IMR-90 (cell line): ENCODE results near the gene MED23. TPM values are rescaled to one million over a fixed set of nuclear protein-coding genes. Genes with fewer than 3 reads are reported as not detected.

Experiments
- ATAC-seq: fragments of 200-7000 bp; cut with Tn5 transposase; 2 replicates; pipeline ENCODE4 v1.9.1; 2020; ENCODE audit warnings: low read depth, mild to moderate bottlenecking, moderate library complexity
- BruUV-seq: library from RNA; stranded (reverse); fragments of 400-500 nt; replicated peaks from 2 replicates; lab custom pipeline; 2021; lab: Mats Ljungman, UMichigan
- CTCF ChIA-PET: fragments of 300-600 bp; formaldehyde crosslinking; extraction: SDS; loops from one replicate; lab custom pipeline; 2021; ENCODE audit warnings: antibody characterized with exemption; lab: Yijun Ruan, JAX
- POLR2A ChIA-PET: fragments of 300-600 bp; sonication (Branson Sonifier 250); formaldehyde crosslinking; loops from one replicate; lab custom pipeline; 2022; ENCODE audit warnings: antibody characterized with exemption; ENCODE audit not compliant: unreplicated experiment; lab: Charles Lee
- DNase-seq: peaks from one replicate; pipeline ENCODE4 v3.0.0; 2013
- H2AFZ ChIP-seq: replicated peaks from 2 replicates; pipeline ENCODE3; 2013; ENCODE audit warnings: low read length, mild to moderate bottlenecking; ENCODE audit not compliant: poor library complexity
- H2AK5ac ChIP-seq: 2 replicates; pipeline ENCODE4 v1.6.1; 2013; ENCODE audit warnings: low read depth, low read length, inconsistent platforms
- H2AK9ac ChIP-seq: replicated peaks from 2 replicates; pipeline ENCODE3; 2013; ENCODE audit warnings: mild to moderate bottlenecking, low read depth, low read length, moderate library complexity; ENCODE audit not compliant: poor library complexity
- H2BK120ac ChIP-seq: 2 replicates; pipeline ENCODE4 v1.6.1; 2013; ENCODE audit warnings: low read depth, low read length, inconsistent platforms
- H2BK15ac ChIP-seq: 3 replicates; pipeline ENCODE4 v1.6.1; 2013; ENCODE audit warnings: low read depth, low read length, inconsistent platforms
- H2BK20ac ChIP-seq: 2 replicates; pipeline ENCODE4 v1.6.1; 2013; ENCODE audit warnings: low read depth, mild to moderate bottlenecking, inconsistent platforms, low read length, moderate library complexity
- H2BK5ac ChIP-seq: 2 replicates; pipeline ENCODE4 v1.6.1; 2013; ENCODE audit warnings: mild to moderate bottlenecking, low read depth, low read length, inconsistent platforms; ENCODE audit not compliant: poor library complexity, severe bottlenecking
- H3K14ac ChIP-seq: replicated peaks from 2 replicates; pipeline ENCODE4 v1.6.1; 2013; ENCODE audit warnings: low read depth, low read length, inconsistent platforms
- H3K18ac ChIP-seq: 2 replicates; pipeline ENCODE4 v1.6.1; 2013; ENCODE audit warnings: low read depth, low read length, control low read depth
- H3K23ac ChIP-seq: 2 replicates; pipeline ENCODE4 v1.6.1; 2013; ENCODE audit warnings: low read depth, low read length, inconsistent platforms
- H3K27ac ChIP-seq: 2 replicates; pipeline ENCODE4 v1.5.1; 2013; ENCODE audit warnings: mild to moderate bottlenecking, control low read depth, low read length; ENCODE audit not compliant: insufficient read depth
- H3K27me3 ChIP-seq: 2 replicates; pipeline ENCODE4 v1.6.1; 2013; ENCODE audit warnings: low read length; ENCODE audit not compliant: control insufficient read depth, insufficient read depth
- H3K36me3 ChIP-seq: 2 replicates; pipeline ENCODE4 v1.6.1; 2013; ENCODE audit warnings: low read length, mixed read lengths; ENCODE audit not compliant: control insufficient read depth, insufficient read depth
- H3K4ac ChIP-seq: 2 replicates; pipeline ENCODE4 v1.6.1; 2013; ENCODE audit warnings: low read depth, low read length, inconsistent platforms
- H3K4me1 ChIP-seq: 2 replicates; pipeline ENCODE4 v1.6.1; 2013; ENCODE audit warnings: low read length, mixed read lengths; ENCODE audit not compliant: control insufficient read depth, insufficient read depth
- H3K4me2 ChIP-seq: 2 replicates; pipeline ENCODE4 v1.6.1; 2013; ENCODE audit warnings: low read depth, mild to moderate bottlenecking, control low read depth, low read length, moderate library complexity
- H3K4me3 ChIP-seq: 2 replicates; pipeline ENCODE4 v1.5.1; 2013; ENCODE audit warnings: low read depth, mild to moderate bottlenecking, control low read depth, low read length, moderate library complexity; ENCODE audit not compliant: insufficient read depth
- H3K56ac ChIP-seq: 2 replicates; pipeline ENCODE4 v1.6.1; 2013; ENCODE audit warnings: low read length, inconsistent platforms; ENCODE audit not compliant: insufficient read depth; ENCODE audit errors: extremely low read depth
- H3K79me1 ChIP-seq, 2 experiments: 2 replicates each; pipeline ENCODE4 v1.6.1; 2013; ENCODE audit warnings: low read length in 2 of 2, inconsistent platforms in 1 of 2, low read depth in 1 of 2
- H3K9ac ChIP-seq: 2 replicates; pipeline ENCODE4 v1.6.1; 2013; ENCODE audit warnings: low read depth, low read length, control low read depth
- H3K9me1 ChIP-seq: 2 replicates; pipeline ENCODE4 v1.6.1; 2013; ENCODE audit warnings: low read length, inconsistent platforms; ENCODE audit not compliant: insufficient read depth
- H3K9me3 ChIP-seq: 2 replicates; pipeline ENCODE4 v1.6.1; 2013; ENCODE audit warnings: low read length; ENCODE audit not compliant: control insufficient read depth, insufficient read depth
- H4K20me1 ChIP-seq: 2 replicates; pipeline ENCODE4 v1.6.1; 2013; ENCODE audit warnings: low read length, inconsistent platforms; ENCODE audit not compliant: insufficient read depth
- H4K5ac ChIP-seq: 2 replicates; pipeline ENCODE4 v1.6.1; 2013; ENCODE audit warnings: mild to moderate bottlenecking, low read depth, low read length, control low read depth
- H4K8ac ChIP-seq, 2 experiments: 2 replicates each; pipeline ENCODE4 v1.6.1; 2013; ENCODE audit warnings: low read depth in 2 of 2, low read length in 2 of 2, control low read depth in 1 of 2, inconsistent platforms in 1 of 2
- H4K91ac ChIP-seq: 2 replicates; pipeline ENCODE4 v1.6.1; 2013; ENCODE audit warnings: low read depth, low read length, inconsistent platforms; ENCODE audit not compliant: insufficient read depth
- BHLHE40 ChIP-seq: fragments of 150-350 bp; IDR thresholded peaks from 2 replicates; pipeline ENCODE4 v1.6.1; 2016; ENCODE audit warnings: mild to moderate bottlenecking, low read depth, low read length
- CEBPB ChIP-seq: IDR thresholded peaks from 2 replicates; pipeline ENCODE4 v1.6.1; 2012; ENCODE audit warnings: low read depth, low read length, improper control_type of control experiment
- CHD1 ChIP-seq: IDR thresholded peaks from 2 replicates; pipeline ENCODE4 v1.6.1; 2012; ENCODE audit warnings: low read depth, low read length, improper control_type of control experiment
- CTCF ChIP-seq: conservative IDR thresholded peaks from 2 replicates; pipeline ENCODE4 v1.5.1; 2012; ENCODE audit warnings: mild to moderate bottlenecking, low read depth, low read length, improper control_type of control experiment
- ELK1 ChIP-seq: fragments of 150-350 bp; IDR thresholded peaks from 2 replicates; pipeline ENCODE4 v1.6.1; 2016; ENCODE audit warnings: low read depth, mild to moderate bottlenecking, low read length, moderate library complexity, borderline replicate concordance
- FOS ChIP-seq: fragments of 150-350 bp; IDR thresholded peaks from 2 replicates; pipeline ENCODE4 v1.6.1; 2016; ENCODE audit warnings: low read depth, low read length
- MAFK ChIP-seq: IDR thresholded peaks from 2 replicates; pipeline ENCODE4 v1.6.1; 2012; ENCODE audit warnings: low read depth, low read length, improper control_type of control experiment
- MAZ ChIP-seq: IDR thresholded peaks from 2 replicates; pipeline ENCODE4 v1.6.1; 2012; ENCODE audit warnings: low read depth, mild to moderate bottlenecking, low read length, improper control_type of control experiment, moderate library complexity, borderline replicate concordance
- MXI1 ChIP-seq: IDR thresholded peaks from 2 replicates; pipeline ENCODE4 v1.6.1; 2012; ENCODE audit warnings: low read depth, mild to moderate bottlenecking, low read length, moderate library complexity, borderline replicate concordance
- NFE2L2 ChIP-seq: fragments of 150-350 bp; IDR thresholded peaks from 2 replicates; pipeline ENCODE4 v1.6.1; 2016; ENCODE audit warnings: low read depth, mild to moderate bottlenecking, low read length
- POLR2A ChIP-seq: IDR thresholded peaks from 2 replicates; pipeline ENCODE4 v1.6.1; 2012; ENCODE audit warnings: mild to moderate bottlenecking, low read depth, low read length
- RAD21 ChIP-seq: IDR thresholded peaks from 2 replicates; pipeline ENCODE4 v1.6.1; 2012; ENCODE audit warnings: low read length, improper control_type of control experiment
- RCOR1 ChIP-seq: IDR thresholded peaks from 2 replicates; pipeline ENCODE4 v1.6.1; 2012; ENCODE audit warnings: mild to moderate bottlenecking, low read length, improper control_type of control experiment; ENCODE audit not compliant: insufficient replicate concordance
- RFX5 ChIP-seq: IDR thresholded peaks from 2 replicates; pipeline ENCODE4 v1.8.0; 2012; ENCODE audit warnings: low read depth, mild to moderate bottlenecking, low read length, moderate library complexity
- SMC3 ChIP-seq: fragments of 150-350 bp; IDR thresholded peaks from 2 replicates; pipeline ENCODE4 v1.6.1; 2016; ENCODE audit warnings: low read depth, mild to moderate bottlenecking, antibody characterized with exemption, low read length, moderate library complexity
- WGBS, 2 experiments: methylation state at CpG; one replicate each; pipeline versions ENCODE4 v1.1.5 to v1.1.7; 2013; ENCODE audit warnings: missing lambda C conversion rate in 2 of 2; ENCODE audit not compliant: insufficient read length in 1 of 2; ENCODE audit errors: extremely low coverage in 2 of 2; 5-methylcytosine and 5-hydroxymethylcytosine counted together
- dilution Hi-C: fragments of 300-500 bp; cut with HindIII; formaldehyde crosslinking; loops from one replicate; pipeline ENCODE4 v1.14.3; 2018; ENCODE audit warnings: low sequenced_read_pairs; ENCODE audit not compliant: unreplicated experiment
- in situ Hi-C: fragments of 300-500 bp; cut with MboI; formaldehyde crosslinking; loops from 3 replicates; pipeline ENCODE4 v1.14.3; 2019; ENCODE audit warnings: low sequenced_read_pairs, inconsistent platforms, mixed read lengths
- intact Hi-C: fragments of 100-400 bp; cut with micrococcal nuclease; formaldehyde crosslinking; loops from 2 replicates; pipeline ENCODE4 v1.10.0; 2022
- polyA plus RNA-seq, 3 experiments: library from polyadenylated mRNA; depleted of rRNA; stranded (reverse); fragments of >200 nt; gene quantifications; 2 replicates each; pipeline ENCODE4 v1.2.3, GENCODE V29; 2012; ENCODE audit warnings: low replicate concordance in 1 of 3
- total RNA-seq: library from RNA; depleted of rRNA; stranded (reverse); fragments of >200 nt; gene quantifications from 2 replicates; pipeline ENCODE4 v1.2.3, GENCODE V29; 2012
- TF ChIP-seq, protein P1 (sequence below): fragments of 150-350 bp; IDR thresholded peaks from 2 replicates; pipeline ENCODE4 v1.6.1; 2017; ENCODE audit warnings: mild to moderate bottlenecking, antibody characterized with exemption, low read length, low read depth

MED23 gene
- total and polyA plus RNA-seq, 2 of the 4 experiments (the other 2 are of a cell fraction): 16.0 to 40.7 TPM

GRCh38 chr6:131663578-131664165, 35.6 kb upstream of the MED23 start:
- no peak overlapping the region for H3K14ac ChIP-seq
- H4K8ac ChIP-seq: no peak overlapping the region
- H4K20me1 ChIP-seq: no peaks in the 10 kb centered on the region
- H3K36me3 ChIP-seq: no peaks in the 10 kb centered on the region
- H2AK5ac ChIP-seq: no peak overlapping the region
- intact Hi-C loops: no loop called here
- H3K23ac ChIP-seq: no peak overlapping the region
- TF ChIP-seq CEBPB: no peak
- TF ChIP-seq, protein P1, sequence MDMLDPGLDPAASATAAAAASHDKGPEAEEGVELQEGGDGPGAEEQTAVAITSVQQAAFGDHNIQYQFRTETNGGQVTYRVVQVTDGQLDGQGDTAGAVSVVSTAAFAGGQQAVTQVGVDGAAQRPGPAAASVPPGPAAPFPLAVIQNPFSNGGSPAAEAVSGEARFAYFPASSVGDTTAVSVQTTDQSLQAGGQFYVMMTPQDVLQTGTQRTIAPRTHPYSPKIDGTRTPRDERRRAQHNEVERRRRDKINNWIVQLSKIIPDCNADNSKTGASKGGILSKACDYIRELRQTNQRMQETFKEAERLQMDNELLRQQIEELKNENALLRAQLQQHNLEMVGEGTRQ: no peak
- TF ChIP-seq NFE2L2: no peak
- no peak for TF ChIP-seq CHD1
- no peak for TF ChIP-seq RFX5
- TF ChIP-seq POLR2A: no peak
- TF ChIP-seq MAZ: no peak
- TF ChIP-seq MAFK: no peak
- TF ChIP-seq BHLHE40: no peak
- no peak for TF ChIP-seq RAD21
- no peak for TF ChIP-seq SMC3
- TF ChIP-seq ELK1: no peak
- no peak for TF ChIP-seq CTCF
- no peak for TF ChIP-seq FOS
- no peak for TF ChIP-seq RCOR1
- no peak for TF ChIP-seq MXI1
- POLR2A ChIA-PET: no interaction called here
- no peak overlapping the region for H2BK5ac ChIP-seq
- peaks cover 3% of the 10 kb centered on the region; the same call in 1 of the 2 replicates for H3K9me1 ChIP-seq
- BruUV-seq: no TSS peak
- CTCF ChIA-PET: interaction anchor here (0.6 to 0.8 kb wide), 3 partner anchors 32 to 1290 kb away, joined by 3 to 4 read pairs (median 3); no protein-coding TSS in a partner anchor
- H2BK15ac ChIP-seq: no peak overlapping the region
- H3K56ac ChIP-seq: no peak overlapping the region
- H2BK20ac ChIP-seq: no peak overlapping the region
- DNase-seq (no peak), ATAC-seq (no peak)
- no peak overlapping the region for H2BK120ac ChIP-seq
- H3K9ac ChIP-seq: no peak overlapping the region
- H2AK9ac ChIP-seq: no peak overlapping the region
- H3K79me1 ChIP-seq: no peaks in the 10 kb centered on the region
- no peak overlapping the region for H4K5ac ChIP-seq
- dilution Hi-C loops: no loop called here
- H3K27me3 ChIP-seq: no peaks in the 10 kb centered on the region
- H3K4me3 ChIP-seq: no peak overlapping the region
- no peak overlapping the region for H3K4me2 ChIP-seq
- peaks cover 2% of the 10 kb centered on the region; the same call in 1 of the 2 replicates for H3K4me1 ChIP-seq
- no peak overlapping the region for H4K91ac ChIP-seq
- no peak overlapping the region for H3K27ac ChIP-seq
- no peak overlapping the region for H3K18ac ChIP-seq
- H3K4ac ChIP-seq: no peak overlapping the region
- H2AFZ ChIP-seq: no peak overlapping the region
- H3K9me3 ChIP-seq: no peaks in the 10 kb centered on the region
- WGBS, 2 experiments: no CpG with 5 or more reads among the region's 2 CpGs
- in situ Hi-C loops: no loop called here
